Measurements from ENCODE around the gene SETMAR. TPM values are rescaled to one million over a fixed set of nuclear protein-coding genes. Genes with fewer than 3 reads are reported as not detected.

Gene SETMAR
- total and polyA plus RNA-seq, 3 experiments from 2014 or later, result 12.0 to 18.6 (median 18.4) TPM

DNA sequence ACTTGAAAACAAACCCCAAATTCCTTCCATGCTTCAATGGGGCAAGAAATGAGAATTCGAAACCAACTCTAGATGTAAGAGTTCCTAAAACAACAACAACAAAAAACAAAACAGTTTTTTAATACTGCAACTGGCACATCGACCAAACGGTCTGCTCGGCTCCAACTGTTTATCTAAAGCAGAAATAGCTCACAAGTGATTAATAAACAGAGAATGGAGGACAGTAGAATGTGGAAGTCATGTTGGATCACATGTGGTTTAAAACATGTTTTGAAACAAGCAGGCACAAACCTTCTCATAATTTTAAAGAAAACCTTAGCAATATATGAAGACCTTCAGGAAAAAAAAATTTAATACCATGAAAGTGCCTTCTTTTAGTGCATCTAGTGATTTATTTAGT lies 55.1 kb downstream of the SETMAR start:
- Histone ChIP-seq H3K27ac (ENCODE audit: low read depth, low read length) (no peak overlapping the region), H3K36me3 (ENCODE audit: insufficient read depth, low read length) (no peaks in the 10 kb centered on the region), H3K4me1 (ENCODE audit: insufficient read depth, low read length) (no peaks in the 10 kb centered on the region), H3K4me3 (ENCODE audit: low read length) (no peak overlapping the region), H3K9me3 (ENCODE audit: low read length) (no peaks in the 10 kb centered on the region), H3K27me3 (ENCODE audit: insufficient read depth, low read length, poor library complexity, severe bottlenecking) (no peaks in the 10 kb centered on the region)
- Mint-ChIP-seq H3K4me1 (peaks cover 0 to 3% (median 0%) of the 10 kb centered on the region in 3 donors), H3K4me3 (no peak overlapping the region), H3K27me3 (no peaks in the 10 kb centered on the region), H3K36me3 (peaks cover 0 to 19% (median 2%) of the 10 kb centered on the region in 3 donors), H3K9me3 (no peaks in the 10 kb centered on the region), H3K27ac (peak overlapping the region in 1 of 8 donors; percentile 15)
- DNase-seq, result no peak
- ChIA-PET CTCF (interaction anchor here (1.1 kb wide), 1 partner anchor 36 kb away, joined by 3 read pairs; no protein-coding TSS in a partner anchor), POLR2A (no interaction called here)

DNA sequence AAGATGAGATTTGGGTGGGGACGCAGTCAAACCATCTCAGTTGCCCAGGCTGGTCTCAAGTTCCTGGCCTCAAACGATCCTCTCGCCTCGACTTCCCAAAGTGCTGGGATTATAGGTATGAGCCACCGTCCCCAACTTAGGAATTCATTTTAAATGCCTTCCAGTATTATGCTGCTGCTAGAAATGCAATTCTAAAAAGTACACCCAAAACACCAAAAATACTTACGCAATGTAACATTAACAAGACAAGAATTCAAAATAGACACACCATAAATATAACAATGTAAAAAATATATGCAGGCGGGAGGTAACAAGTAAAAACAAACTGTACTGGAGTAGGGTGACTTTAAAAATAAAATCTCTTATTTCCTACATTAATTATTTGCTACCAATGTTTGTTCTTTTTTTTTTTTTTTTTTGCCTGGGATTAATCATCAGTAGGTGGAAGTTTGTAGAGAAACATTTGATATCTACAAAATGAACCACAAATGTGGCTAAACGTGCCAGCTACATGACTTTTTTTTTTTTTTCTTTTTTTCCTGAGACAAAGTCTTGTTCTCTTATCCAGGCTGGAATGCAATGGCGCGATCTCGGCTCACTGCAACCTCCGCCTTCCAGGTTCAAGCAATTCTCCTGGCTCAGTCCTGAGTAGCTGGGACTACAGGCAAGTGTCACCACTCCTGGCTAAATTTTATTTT lies 56.8 kb downstream of the SETMAR start:
- POLR2A ChIA-PET, result no interaction called here
- H3K27me3 Mint-ChIP-seq, result no peaks in the 10 kb centered on the region
- Histone ChIP-seq H3K36me3 (ENCODE audit: insufficient read depth, low read length) (no peaks in the 10 kb centered on the region), H3K4me1 (ENCODE audit: insufficient read depth, low read length) (no peaks in the 10 kb centered on the region), H3K9me3 (ENCODE audit: low read length) (no peaks in the 10 kb centered on the region), H3K4me3 (ENCODE audit: low read length) (no peak overlapping the region), H3K27ac (ENCODE audit: low read depth, low read length) (no peak overlapping the region), H3K27me3 (ENCODE audit: insufficient read depth, low read length, poor library complexity, severe bottlenecking) (no peaks in the 10 kb centered on the region)
- no peak overlapping the region for H3K27ac Mint-ChIP-seq
- CTCF ChIA-PET, result interaction anchor here (2.0 to 2.3 kb wide), 2 partner anchors 9 to 273 kb away, joined by 5 to 12 read pairs; no protein-coding TSS in a partner anchor
- no peaks in the 10 kb centered on the region for H3K9me3 Mint-ChIP-seq
- H3K4me1 Mint-ChIP-seq, result peaks cover 0 to 3% (median 0%) of the 10 kb centered on the region in 3 donors
- no peak for DNase-seq
- peaks cover 0 to 19% (median 2%) of the 10 kb centered on the region in 3 donors for H3K36me3 Mint-ChIP-seq
- no peak overlapping the region for H3K4me3 Mint-ChIP-seq

DNA sequence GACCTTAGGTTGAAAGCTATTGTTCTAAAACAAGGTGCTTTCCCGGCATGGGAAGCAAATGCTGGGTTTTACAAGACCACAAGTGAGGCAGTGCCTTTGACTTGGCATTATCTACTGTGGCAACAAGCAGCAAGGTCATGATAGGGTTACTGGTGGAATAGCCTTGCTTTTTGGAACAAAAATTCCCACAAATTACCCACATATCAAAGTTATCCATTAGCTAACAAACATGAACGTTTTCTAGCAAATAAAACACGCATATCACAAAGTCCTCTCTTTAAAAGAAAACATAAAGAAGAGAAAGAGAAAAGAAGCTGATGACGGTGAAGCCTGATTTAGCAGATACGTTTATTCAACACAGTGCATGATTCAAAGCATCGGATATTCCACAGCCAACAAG lies 57.6 kb downstream of the SETMAR start:
- H3K4me1 ChIP-seq (ENCODE audit: insufficient read depth, low read length), result no peaks in the 10 kb centered on the region
- no peak overlapping the region for H3K27ac Mint-ChIP-seq
- ChIA-PET CTCF (interaction anchor here (2.0 to 2.3 kb wide), 2 partner anchors 10 to 272 kb away, joined by 5 to 12 read pairs; no protein-coding TSS in a partner anchor), POLR2A (no interaction called here)
- H3K27me3 ChIP-seq (ENCODE audit: insufficient read depth, low read length, poor library complexity, severe bottlenecking), result no peaks in the 10 kb centered on the region
- no peaks in the 10 kb centered on the region for H3K9me3 ChIP-seq (ENCODE audit: low read length)
- H3K27me3 Mint-ChIP-seq, result no peaks in the 10 kb centered on the region
- no peaks in the 10 kb centered on the region for H3K36me3 ChIP-seq (ENCODE audit: insufficient read depth, low read length)
- H3K4me3 ChIP-seq (ENCODE audit: low read length), result no peak overlapping the region
- H3K4me1 Mint-ChIP-seq, result no peaks in the 10 kb centered on the region
- peaks cover 0 to 19% (median 2%) of the 10 kb centered on the region in 3 donors for H3K36me3 Mint-ChIP-seq
- no peak overlapping the region for H3K4me3 Mint-ChIP-seq
- no peaks in the 10 kb centered on the region for H3K9me3 Mint-ChIP-seq
- DNase-seq, result no peak
- H3K27ac ChIP-seq (ENCODE audit: low read depth, low read length), result no peak overlapping the region

DNA sequence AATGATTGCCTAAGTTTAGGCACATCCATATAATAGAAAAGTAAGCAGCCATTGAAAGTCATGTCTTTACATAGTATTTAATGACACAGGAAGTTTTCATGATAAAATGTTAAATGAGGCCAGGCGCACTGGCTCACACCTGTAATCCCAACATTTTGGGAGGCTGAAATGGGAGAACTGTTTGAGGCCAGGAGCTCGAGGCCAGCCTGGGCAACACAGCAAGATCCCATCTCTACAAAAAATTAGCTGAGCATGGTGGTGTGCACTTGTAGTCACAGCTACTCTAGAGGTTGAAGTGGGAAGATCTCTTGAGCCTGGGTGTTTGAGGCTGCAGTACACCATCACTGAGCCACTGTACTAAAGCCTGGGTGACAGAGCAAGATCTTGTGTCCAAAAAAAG lies 59.4 kb downstream of the SETMAR start:
- no peak for DNase-seq
- Mint-ChIP-seq H3K36me3 (peaks cover 0 to 19% (median 2%) of the 10 kb centered on the region in 3 donors), H3K9me3 (no peaks in the 10 kb centered on the region), H3K27me3 (no peaks in the 10 kb centered on the region), H3K4me3 (no peak overlapping the region), H3K27ac (no peak overlapping the region), H3K4me1 (no peaks in the 10 kb centered on the region)
- Histone ChIP-seq H3K4me3 (ENCODE audit: low read length) (no peak overlapping the region), H3K27ac (ENCODE audit: low read depth, low read length) (no peak overlapping the region), H3K4me1 (ENCODE audit: insufficient read depth, low read length) (no peaks in the 10 kb centered on the region), H3K9me3 (ENCODE audit: low read length) (no peaks in the 10 kb centered on the region), H3K27me3 (ENCODE audit: insufficient read depth, low read length, poor library complexity, severe bottlenecking) (no peaks in the 10 kb centered on the region), H3K36me3 (ENCODE audit: insufficient read depth, low read length) (no peaks in the 10 kb centered on the region)
- CTCF ChIA-PET, result interaction anchor here (2.3 kb wide), 1 partner anchor 12 kb away, joined by 12 read pairs; no protein-coding TSS in a partner anchor
- POLR2A ChIA-PET, result no interaction called here

Other genes starting within 250 kb of the SETMAR start
- 10 to 100 TPM; 12.1 to 13.0 TPM for gene SUMF1, start 163.9 kb downstream of the SETMAR start, total RNA-seq
- 28.7 TPM for gene SUMF1, start 163.9 kb downstream of the SETMAR start, polyA plus RNA-seq
- 10 to 100 TPM; 82.6 to 85.8 TPM for gene ITPR1, start 190.0 kb downstream of the SETMAR start, total RNA-seq
- gene ITPR1, start 190.0 kb downstream of the SETMAR start, polyA plus RNA-seq, result 14.9 TPM

All from CD8-positive, alpha-beta memory T cell (primary cell).